WTC11 (cell line): ENCODE data around the gene AGAP3. TPM values are rescaled to one million over a fixed set of nuclear protein-coding genes. Genes with fewer than 3 reads are reported as not detected.

Experiments used
- ATAC-seq: fragments of 200-7000 bp; cut with Tn5 transposase; 2 replicates; pipeline ENCODE4 v1.10.0; 2021; ENCODE audit warnings: mild to moderate bottlenecking, moderate library complexity
- CTCF ChIA-PET: fragments of 300-600 bp; sonication (Branson Sonifier 250); formaldehyde crosslinking; loops from one replicate; lab custom pipeline; 2021; ENCODE audit warnings: antibody characterized with exemption; lab: Charles Lee
- POLR2A ChIA-PET: fragments of 350-600 bp; sonication (Branson Sonifier 250); formaldehyde crosslinking; loops from one replicate; lab custom pipeline; 2021; ENCODE audit warnings: antibody characterized with exemption; lab: Charles Lee
- DNase-seq: peaks from one replicate; pipeline ENCODE4 v3.0.0; 2021; ENCODE audit warnings: low spot score
- H3K27ac Mint-ChIP-seq: 2 replicates; pipeline ENCODE4 v1.8.0; 2021; ENCODE audit warnings: mixed read lengths
- H3K27me3 Mint-ChIP-seq: 2 replicates; pipeline ENCODE4 v1.8.0; 2021; ENCODE audit warnings: low read depth, mild to moderate bottlenecking, moderate library complexity, mixed read lengths
- H3K36me3 Mint-ChIP-seq: 2 replicates; pipeline ENCODE4 v1.8.0; 2021; ENCODE audit warnings: mixed read lengths
- H3K4me1 Mint-ChIP-seq: 2 replicates; pipeline ENCODE4 v1.8.0; 2022; ENCODE audit warnings: mixed read lengths
- H3K4me3 Mint-ChIP-seq: 2 replicates; pipeline ENCODE4 v1.8.0; 2021; ENCODE audit warnings: mild to moderate bottlenecking, moderate library complexity, mixed read lengths
- H3K9me3 Mint-ChIP-seq: 2 replicates; pipeline ENCODE4 v1.8.0; 2021; ENCODE audit warnings: mixed read lengths
- CREB1 ChIP-seq: sonication (generic); formaldehyde crosslinking; IDR thresholded peaks from 2 replicates; pipeline ENCODE4 v1.8.0; 2023; ENCODE audit warnings: mild to moderate bottlenecking, missing genetic modification reagents
- FOXK1 ChIP-seq: sonication (generic); formaldehyde crosslinking; IDR thresholded peaks from 2 replicates; pipeline ENCODE4 v1.8.0; 2022; ENCODE audit warnings: mild to moderate bottlenecking, moderate library complexity, missing genetic modification reagents
- FOXP1 ChIP-seq: sonication (generic); formaldehyde crosslinking; IDR thresholded peaks from 2 replicates; pipeline ENCODE4 v1.8.0; 2022; ENCODE audit warnings: missing genetic modification reagents, mild to moderate bottlenecking, moderate library complexity, borderline replicate concordance
- FOXP4 ChIP-seq: sonication (generic); formaldehyde crosslinking; IDR thresholded peaks from 2 replicates; pipeline ENCODE4 v1.8.0; 2022; ENCODE audit warnings: mild to moderate bottlenecking, missing genetic modification reagents
- GABPB1 ChIP-seq: sonication (generic); formaldehyde crosslinking; IDR thresholded peaks from 2 replicates; pipeline ENCODE4 v1.8.1; 2023; ENCODE audit warnings: mild to moderate bottlenecking, missing genetic modification reagents
- HMGXB4 ChIP-seq: sonication (generic); formaldehyde crosslinking; IDR thresholded peaks from 2 replicates; pipeline ENCODE4 v1.8.1; 2023; ENCODE audit warnings: mild to moderate bottlenecking, moderate library complexity, missing genetic modification reagents
- JUN ChIP-seq: sonication (generic); formaldehyde crosslinking; IDR thresholded peaks from 2 replicates; pipeline ENCODE4 v1.8.0; 2023; ENCODE audit warnings: mild to moderate bottlenecking, missing genetic modification reagents
- MAX ChIP-seq: sonication (generic); formaldehyde crosslinking; IDR thresholded peaks from 2 replicates; pipeline ENCODE4 v1.8.0; 2022; ENCODE audit warnings: mild to moderate bottlenecking, missing genetic modification reagents
- MXD4 ChIP-seq: fragments of 250-450 bp; sonication (Bioruptor Pico); IDR thresholded peaks from 2 replicates; pipeline ENCODE4 v1.8.0; 2021; ENCODE audit warnings: mild to moderate bottlenecking, moderate library complexity, borderline replicate concordance
- MYBL2 ChIP-seq: sonication (generic); formaldehyde crosslinking; IDR thresholded peaks from 2 replicates; pipeline ENCODE4 v1.8.1; 2023; ENCODE audit warnings: mild to moderate bottlenecking, moderate library complexity, missing genetic modification reagents
- NFE2L1 ChIP-seq: sonication (generic); formaldehyde crosslinking; IDR thresholded peaks from 2 replicates; pipeline ENCODE4 v1.8.1; 2023; ENCODE audit warnings: missing genetic modification reagents
- NFYB ChIP-seq: sonication (generic); formaldehyde crosslinking; conservative IDR thresholded peaks from 2 replicates; pipeline ENCODE4 v1.8.0; 2022; ENCODE audit warnings: low read depth, missing genetic modification reagents
- NR3C1 ChIP-seq: sonication (generic); formaldehyde crosslinking; conservative IDR thresholded peaks from 2 replicates; pipeline ENCODE4 v1.8.1; 2023; ENCODE audit warnings: low read depth, mild to moderate bottlenecking, missing genetic modification reagents
- SP1 ChIP-seq: sonication (generic); formaldehyde crosslinking; conservative IDR thresholded peaks from 2 replicates; pipeline ENCODE4 v1.8.1; 2022; ENCODE audit warnings: missing genetic modification reagents
- USF1 ChIP-seq: sonication (generic); formaldehyde crosslinking; IDR thresholded peaks from 2 replicates; pipeline ENCODE4 v1.8.0; 2022; ENCODE audit warnings: mild to moderate bottlenecking, missing genetic modification reagents
- USF2 ChIP-seq: sonication (generic); formaldehyde crosslinking; IDR thresholded peaks from 2 replicates; pipeline ENCODE4 v1.8.1; 2023; ENCODE audit warnings: mild to moderate bottlenecking, missing genetic modification reagents, moderate library complexity
- ZNF396 ChIP-seq: fragments of 250-450 bp; sonication (Bioruptor Pico); IDR thresholded peaks from 2 replicates; pipeline ENCODE4 v1.8.0; 2021; ENCODE audit warnings: mild to moderate bottlenecking, moderate library complexity, borderline replicate concordance
- ZNF416 ChIP-seq: fragments of 250-450 bp; sonication (Bioruptor Pico); IDR thresholded peaks from 2 replicates; pipeline ENCODE4 v1.9.0; 2021; ENCODE audit warnings: mild to moderate bottlenecking, inconsistent platforms
- ZNF423 ChIP-seq: fragments of 250-450 bp; sonication (Bioruptor Pico); IDR thresholded peaks from 2 replicates; pipeline ENCODE4 v2.1.2; 2022; ENCODE audit warnings: mild to moderate bottlenecking, moderate library complexity
- total RNA-seq: library from RNA; stranded (reverse); gene quantifications from 3 replicates; pipeline ENCODE4 v1.2.3, GENCODE V29; 2021
- TF ChIP-seq, protein P1 (sequence below): sonication (generic); formaldehyde crosslinking; IDR thresholded peaks from 2 replicates; pipeline ENCODE4 v1.8.0; 2022; ENCODE audit warnings: missing genetic modification reagents
- TF ChIP-seq, protein P2 (sequence below): sonication (generic); formaldehyde crosslinking; IDR thresholded peaks from 2 replicates; pipeline ENCODE4 v1.8.1; 2023; ENCODE audit warnings: mild to moderate bottlenecking, missing genetic modification reagents
- TF ChIP-seq, protein P3 (sequence below): sonication (generic); formaldehyde crosslinking; IDR thresholded peaks from 2 replicates; pipeline ENCODE4 v1.8.0; 2023; ENCODE audit warnings: mild to moderate bottlenecking, missing genetic modification reagents

The AGAP3 gene
- total RNA-seq, 1 experiment from 2014 or later, result 163 TPM

GRCh38 chr7:151062399-151063211 is 23.7 kb upstream of the AGAP3 start:
- Mint-ChIP-seq H3K36me3 (peaks cover 14% of the 10 kb centered on the region), H3K4me3 (peak overlapping the region; percentile 83), H3K27me3 (peaks cover 2% of the 10 kb centered on the region; the same call in 1 of the 2 replicates), H3K4me1 (peaks cover 31% of the 10 kb centered on the region), H3K27ac (no peak overlapping the region), H3K9me3 (no peaks in the 10 kb centered on the region)
- ChIA-PET POLR2A (interaction anchor here (0.6 to 2.3 kb wide), 11 partner anchors 12 to 1527 kb away, joined by 3 to 13 read pairs (median 8); partner anchors contain the start of genes ABCB8, ABCF2, FASTK and TMUB1), CTCF (interaction anchor here (0.5 to 2.6 kb wide), 37 partner anchors 11 to 182 kb away, joined by 3 to 36 read pairs (median 5); partner anchors contain the start of genes ABCB8, FASTK and H2BK1)
- peak; percentile 56 for ATAC-seq
- TF ChIP-seq USF1 (peak; percentile 99), USF2 (CRISPR knock-in tag) (peak; percentile 98), NR3C1 (CRISPR knock-in tag) (no peak), FOXK1 (CRISPR knock-in tag) (peak; percentile 61; the same call in 1 of the 2 replicates), MXD4 (CRISPR knock-in tag) (no peak), MYBL2 (peak; percentile 66; the same call in 1 of the 2 replicates), ZNF396 (no peak), JUN (CRISPR knock-in tag) (no peak), SP1 (CRISPR knock-in tag) (peak; percentile 75), ZNF416 (CRISPR knock-in tag) (no peak), FOXP1 (CRISPR knock-in tag) (peak; percentile 88), NFE2L1 (CRISPR knock-in tag) (0 out of 2 replicates have a peak, but pooled peaks have one; percentile 44), ZNF423 (CRISPR knock-in tag) (peak; percentile 18), FOXP4 (CRISPR knock-in tag) (peak; percentile 30; the same call in 1 of the 2 replicates), GABPB1 (CRISPR knock-in tag) (peak; percentile 22; the same call in 1 of the 2 replicates), MAX (CRISPR knock-in tag) (peak; percentile 95), NFYB (CRISPR knock-in tag) (0 out of 2 replicates have a peak, but pooled peaks have one; percentile 35), CREB1 (CRISPR knock-in tag) (0 out of 2 replicates have a peak, but pooled peaks have one; percentile 46), HMGXB4 (0 out of 2 replicates have a peak, but pooled peaks have one; percentile 19)
- TF ChIP-seq, protein P1, sequence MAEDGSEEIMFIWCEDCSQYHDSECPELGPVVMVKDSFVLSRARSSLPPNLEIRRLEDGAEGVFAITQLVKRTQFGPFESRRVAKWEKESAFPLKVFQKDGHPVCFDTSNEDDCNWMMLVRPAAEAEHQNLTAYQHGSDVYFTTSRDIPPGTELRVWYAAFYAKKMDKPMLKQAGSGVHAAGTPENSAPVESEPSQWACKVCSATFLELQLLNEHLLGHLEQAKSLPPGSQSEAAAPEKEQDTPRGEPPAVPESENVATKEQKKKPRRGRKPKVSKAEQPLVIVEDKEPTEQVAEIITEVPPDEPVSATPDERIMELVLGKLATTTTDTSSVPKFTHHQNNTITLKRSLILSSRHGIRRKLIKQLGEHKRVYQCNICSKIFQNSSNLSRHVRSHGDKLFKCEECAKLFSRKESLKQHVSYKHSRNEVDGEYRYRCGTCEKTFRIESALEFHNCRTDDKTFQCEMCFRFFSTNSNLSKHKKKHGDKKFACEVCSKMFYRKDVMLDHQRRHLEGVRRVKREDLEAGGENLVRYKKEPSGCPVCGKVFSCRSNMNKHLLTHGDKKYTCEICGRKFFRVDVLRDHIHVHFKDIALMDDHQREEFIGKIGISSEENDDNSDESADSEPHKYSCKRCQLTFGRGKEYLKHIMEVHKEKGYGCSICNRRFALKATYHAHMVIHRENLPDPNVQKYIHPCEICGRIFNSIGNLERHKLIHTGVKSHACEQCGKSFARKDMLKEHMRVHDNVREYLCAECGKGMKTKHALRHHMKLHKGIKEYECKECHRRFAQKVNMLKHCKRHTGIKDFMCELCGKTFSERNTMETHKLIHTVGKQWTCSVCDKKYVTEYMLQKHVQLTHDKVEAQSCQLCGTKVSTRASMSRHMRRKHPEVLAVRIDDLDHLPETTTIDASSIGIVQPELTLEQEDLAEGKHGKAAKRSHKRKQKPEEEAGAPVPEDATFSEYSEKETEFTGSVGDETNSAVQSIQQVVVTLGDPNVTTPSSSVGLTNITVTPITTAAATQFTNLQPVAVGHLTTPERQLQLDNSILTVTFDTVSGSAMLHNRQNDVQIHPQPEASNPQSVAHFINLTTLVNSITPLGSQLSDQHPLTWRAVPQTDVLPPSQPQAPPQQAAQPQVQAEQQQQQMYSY (CRISPR knock-in tag), result no peak
- TF ChIP-seq, protein P2, sequence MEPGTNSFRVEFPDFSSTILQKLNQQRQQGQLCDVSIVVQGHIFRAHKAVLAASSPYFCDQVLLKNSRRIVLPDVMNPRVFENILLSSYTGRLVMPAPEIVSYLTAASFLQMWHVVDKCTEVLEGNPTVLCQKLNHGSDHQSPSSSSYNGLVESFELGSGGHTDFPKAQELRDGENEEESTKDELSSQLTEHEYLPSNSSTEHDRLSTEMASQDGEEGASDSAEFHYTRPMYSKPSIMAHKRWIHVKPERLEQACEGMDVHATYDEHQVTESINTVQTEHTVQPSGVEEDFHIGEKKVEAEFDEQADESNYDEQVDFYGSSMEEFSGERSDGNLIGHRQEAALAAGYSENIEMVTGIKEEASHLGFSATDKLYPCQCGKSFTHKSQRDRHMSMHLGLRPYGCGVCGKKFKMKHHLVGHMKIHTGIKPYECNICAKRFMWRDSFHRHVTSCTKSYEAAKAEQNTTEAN, result peak; percentile 74
- TF ChIP-seq, protein P3, sequence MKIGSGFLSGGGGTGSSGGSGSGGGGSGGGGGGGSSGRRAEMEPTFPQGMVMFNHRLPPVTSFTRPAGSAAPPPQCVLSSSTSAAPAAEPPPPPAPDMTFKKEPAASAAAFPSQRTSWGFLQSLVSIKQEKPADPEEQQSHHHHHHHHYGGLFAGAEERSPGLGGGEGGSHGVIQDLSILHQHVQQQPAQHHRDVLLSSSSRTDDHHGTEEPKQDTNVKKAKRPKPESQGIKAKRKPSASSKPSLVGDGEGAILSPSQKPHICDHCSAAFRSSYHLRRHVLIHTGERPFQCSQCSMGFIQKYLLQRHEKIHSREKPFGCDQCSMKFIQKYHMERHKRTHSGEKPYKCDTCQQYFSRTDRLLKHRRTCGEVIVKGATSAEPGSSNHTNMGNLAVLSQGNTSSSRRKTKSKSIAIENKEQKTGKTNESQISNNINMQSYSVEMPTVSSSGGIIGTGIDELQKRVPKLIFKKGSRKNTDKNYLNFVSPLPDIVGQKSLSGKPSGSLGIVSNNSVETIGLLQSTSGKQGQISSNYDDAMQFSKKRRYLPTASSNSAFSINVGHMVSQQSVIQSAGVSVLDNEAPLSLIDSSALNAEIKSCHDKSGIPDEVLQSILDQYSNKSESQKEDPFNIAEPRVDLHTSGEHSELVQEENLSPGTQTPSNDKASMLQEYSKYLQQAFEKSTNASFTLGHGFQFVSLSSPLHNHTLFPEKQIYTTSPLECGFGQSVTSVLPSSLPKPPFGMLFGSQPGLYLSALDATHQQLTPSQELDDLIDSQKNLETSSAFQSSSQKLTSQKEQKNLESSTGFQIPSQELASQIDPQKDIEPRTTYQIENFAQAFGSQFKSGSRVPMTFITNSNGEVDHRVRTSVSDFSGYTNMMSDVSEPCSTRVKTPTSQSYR (CRISPR knock-in tag), result peak; percentile 89
- peak; percentile 94 for DNase-seq
